WI38 (cell line): ENCODE results near the gene ZNF678.
"Not testable (repeated sequence)": the region's sequence is repeated elsewhere in the genome, so short reads cannot be mapped to it uniquely, and the experiment has no call there.

Experiments
- H3K4me3 ChIP-seq: 2 replicates; pipeline ENCODE4 v1.5.1; 2011; ENCODE audit warnings: low read depth, mild to moderate bottlenecking, control low read depth, low read length
- TF ChIP-seq, protein P1 (sequence below): IDR thresholded peaks from 2 replicates; pipeline ENCODE4 v1.5.1; 2012; ENCODE audit warnings: low read depth, mild to moderate bottlenecking, control low read depth, low read length

The ZNF678 gene

DNA sequence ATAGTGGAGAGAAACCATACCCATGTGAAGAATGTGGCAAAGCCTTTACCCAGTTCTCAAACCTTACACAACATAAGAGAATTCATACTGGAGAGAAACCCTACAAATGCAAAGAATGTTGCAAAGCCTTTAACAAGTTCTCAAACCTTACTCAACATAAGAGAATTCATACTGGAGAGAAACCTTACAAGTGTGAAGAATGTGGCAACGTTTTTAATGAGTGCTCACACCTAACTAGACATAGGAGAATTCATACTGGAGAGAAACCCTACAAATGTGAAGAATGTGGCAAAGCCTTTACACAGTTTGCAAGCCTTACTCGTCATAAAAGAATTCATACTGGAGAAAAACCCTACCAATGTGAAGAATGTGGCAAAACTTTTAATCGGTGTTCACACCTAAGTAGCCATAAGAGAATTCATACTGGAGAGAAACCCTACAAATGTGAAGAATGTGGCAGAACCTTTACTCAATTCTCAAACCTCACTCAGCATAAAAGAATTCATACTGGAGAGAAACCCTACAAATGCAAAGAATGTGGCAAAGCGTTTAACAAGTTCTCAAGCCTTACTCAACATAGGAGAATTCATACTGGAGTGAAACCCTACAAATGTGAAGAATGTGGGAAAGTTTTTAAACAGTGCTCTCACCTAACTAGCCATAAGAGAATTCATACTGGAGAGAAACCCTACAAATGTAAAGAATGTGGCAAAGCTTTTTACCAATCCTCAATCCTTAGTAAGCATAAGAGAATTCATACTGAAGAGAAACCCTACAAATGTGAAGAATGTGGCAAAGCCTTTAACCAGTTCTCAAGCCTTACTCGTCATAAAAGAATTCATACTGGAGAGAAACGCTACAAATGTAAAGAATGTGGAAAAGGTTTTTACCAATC is 91.7 kb downstream of the ZNF678 start:
- TF ChIP-seq, protein P1, sequence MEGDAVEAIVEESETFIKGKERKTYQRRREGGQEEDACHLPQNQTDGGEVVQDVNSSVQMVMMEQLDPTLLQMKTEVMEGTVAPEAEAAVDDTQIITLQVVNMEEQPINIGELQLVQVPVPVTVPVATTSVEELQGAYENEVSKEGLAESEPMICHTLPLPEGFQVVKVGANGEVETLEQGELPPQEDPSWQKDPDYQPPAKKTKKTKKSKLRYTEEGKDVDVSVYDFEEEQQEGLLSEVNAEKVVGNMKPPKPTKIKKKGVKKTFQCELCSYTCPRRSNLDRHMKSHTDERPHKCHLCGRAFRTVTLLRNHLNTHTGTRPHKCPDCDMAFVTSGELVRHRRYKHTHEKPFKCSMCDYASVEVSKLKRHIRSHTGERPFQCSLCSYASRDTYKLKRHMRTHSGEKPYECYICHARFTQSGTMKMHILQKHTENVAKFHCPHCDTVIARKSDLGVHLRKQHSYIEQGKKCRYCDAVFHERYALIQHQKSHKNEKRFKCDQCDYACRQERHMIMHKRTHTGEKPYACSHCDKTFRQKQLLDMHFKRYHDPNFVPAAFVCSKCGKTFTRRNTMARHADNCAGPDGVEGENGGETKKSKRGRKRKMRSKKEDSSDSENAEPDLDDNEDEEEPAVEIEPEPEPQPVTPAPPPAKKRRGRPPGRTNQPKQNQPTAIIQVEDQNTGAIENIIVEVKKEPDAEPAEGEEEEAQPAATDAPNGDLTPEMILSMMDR, result no peak
- no peak overlapping the region for H3K4me3 ChIP-seq

DNA sequence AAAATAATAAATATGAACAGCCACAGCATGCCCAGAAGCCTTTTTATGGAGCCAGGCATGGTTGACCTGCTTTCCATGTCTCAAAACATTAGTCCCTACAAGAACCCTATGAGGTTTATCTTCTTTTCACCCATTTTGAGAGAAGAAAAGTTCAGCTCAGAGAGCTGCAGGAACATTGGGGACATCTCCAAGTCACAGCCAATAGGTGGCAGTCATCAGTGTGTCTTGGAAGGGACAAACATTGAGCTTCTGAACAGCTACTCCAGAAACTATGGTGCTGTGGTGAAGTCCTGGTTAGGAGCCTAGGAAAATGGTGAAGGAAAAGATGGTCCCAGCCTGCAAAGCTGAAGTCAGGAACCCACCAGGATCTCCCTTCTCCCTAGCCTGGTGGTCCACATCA is 98.1 kb downstream of the ZNF678 start:
- H3K4me3 ChIP-seq, result no peak overlapping the region
- TF ChIP-seq, protein P1, result no peak

DNA sequence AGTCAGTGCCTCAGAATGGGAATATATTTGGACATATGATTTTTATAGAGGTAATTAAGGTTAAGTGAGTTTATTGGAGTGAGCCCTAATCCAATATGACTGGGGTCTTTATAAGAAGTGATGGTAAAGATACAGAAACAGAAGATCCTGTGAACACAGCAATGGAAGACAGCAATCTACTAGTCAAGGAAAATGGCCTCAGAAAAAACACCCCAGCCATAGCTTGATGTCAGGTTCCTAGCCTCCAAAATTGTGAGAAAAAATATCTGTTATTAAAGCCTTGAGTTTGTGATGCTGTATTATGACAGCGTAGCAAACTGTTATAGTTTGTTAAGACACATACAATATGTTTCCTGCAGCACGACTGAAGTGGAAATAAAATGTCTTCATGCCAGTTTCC is 99.6 kb downstream of the ZNF678 start:
- TF ChIP-seq, protein P1, result no peak
- H3K4me3 ChIP-seq, result no peak overlapping the region

DNA sequence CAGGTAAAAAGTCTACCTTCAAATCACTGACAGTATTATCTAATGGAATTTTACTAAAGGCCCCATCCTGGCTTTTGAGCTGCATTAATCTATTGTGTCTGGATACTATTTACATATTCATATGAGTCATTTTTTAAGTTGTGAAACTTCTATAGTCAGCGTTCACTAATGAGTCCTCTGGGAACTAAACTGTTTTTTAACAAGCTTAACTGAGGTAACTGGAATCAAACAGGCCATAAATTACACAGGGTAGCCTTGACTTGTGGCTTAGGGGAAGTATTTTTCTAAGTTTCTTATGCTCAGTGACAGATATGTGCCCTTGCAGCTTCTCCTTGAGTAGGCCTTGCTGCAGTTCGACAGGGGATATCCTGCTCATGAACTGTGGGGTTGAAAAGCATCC is 102.9 kb downstream of the ZNF678 start:
- TF ChIP-seq, protein P1, result no peak
- H3K4me3 ChIP-seq, result no peak overlapping the region

DNA sequence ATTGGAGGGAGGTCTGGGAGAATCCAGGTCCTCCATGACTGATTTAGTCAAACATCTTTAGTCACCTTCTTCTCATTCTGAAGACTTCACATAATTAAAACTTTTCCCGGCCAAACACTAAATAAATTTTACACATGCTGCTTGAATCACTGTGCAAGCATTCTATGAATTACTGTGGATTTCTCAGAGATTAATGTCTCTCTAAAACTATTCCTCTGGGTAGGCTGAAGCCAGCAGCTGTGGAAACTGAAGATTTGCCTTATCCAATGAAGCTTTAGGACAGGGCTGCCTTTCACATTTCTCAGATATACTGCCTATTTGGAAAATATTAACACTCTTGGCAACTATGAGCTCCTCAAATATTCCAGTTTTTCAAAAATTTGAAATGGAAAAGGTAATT is 110.1 kb downstream of the ZNF678 start:
- no peak overlapping the region for H3K4me3 ChIP-seq
- TF ChIP-seq, protein P1, result no peak

DNA sequence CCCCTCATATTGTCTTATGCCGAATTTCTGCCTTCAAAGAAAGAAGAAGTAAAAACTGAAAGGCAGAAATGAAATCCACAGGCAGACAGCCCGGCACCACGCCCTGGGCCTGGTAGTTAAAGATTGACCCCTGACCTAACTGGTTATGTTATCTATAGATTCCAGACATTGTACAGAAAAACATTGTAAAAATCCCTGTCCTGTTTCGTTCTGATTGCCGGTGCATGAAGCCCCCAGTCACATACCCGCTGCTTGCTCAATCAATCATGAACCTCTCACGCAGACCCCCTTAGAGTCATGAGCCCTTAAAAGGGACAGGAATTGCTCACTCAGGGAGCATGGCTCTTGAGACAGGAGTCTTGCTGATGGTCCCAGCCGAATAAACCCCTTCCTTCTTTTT is 122.5 kb downstream of the ZNF678 start:
- H3K4me3 ChIP-seq, result no peak overlapping the region
- TF ChIP-seq, protein P1, result no peak

DNA sequence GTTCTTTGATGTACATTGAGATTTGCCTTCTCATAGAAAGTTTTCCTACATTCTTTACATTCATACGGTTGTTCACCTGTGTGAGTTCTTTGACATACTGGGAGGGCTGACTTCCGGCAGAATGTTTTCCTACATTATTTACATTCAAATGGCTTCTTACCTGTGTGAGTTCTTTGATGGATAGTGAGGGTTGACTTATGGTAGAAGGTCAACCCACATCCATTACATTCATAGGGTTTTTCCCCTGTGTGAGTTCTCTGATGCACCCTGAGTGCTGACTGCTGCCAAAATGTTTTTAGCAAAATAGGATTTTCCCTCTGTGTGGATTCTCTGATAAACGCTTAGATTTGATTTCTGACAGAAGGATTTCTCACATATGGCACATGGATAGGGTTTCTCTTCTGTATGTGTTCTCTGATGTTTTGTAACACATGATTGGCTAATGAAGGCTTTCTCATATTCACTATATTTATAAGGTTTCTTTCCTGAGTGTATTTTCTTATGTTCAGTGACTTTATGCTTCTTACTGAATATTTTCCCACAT is 134.0 kb downstream of the ZNF678 start:
- no peak overlapping the region for H3K4me3 ChIP-seq
- TF ChIP-seq, protein P1, result no peak

DNA sequence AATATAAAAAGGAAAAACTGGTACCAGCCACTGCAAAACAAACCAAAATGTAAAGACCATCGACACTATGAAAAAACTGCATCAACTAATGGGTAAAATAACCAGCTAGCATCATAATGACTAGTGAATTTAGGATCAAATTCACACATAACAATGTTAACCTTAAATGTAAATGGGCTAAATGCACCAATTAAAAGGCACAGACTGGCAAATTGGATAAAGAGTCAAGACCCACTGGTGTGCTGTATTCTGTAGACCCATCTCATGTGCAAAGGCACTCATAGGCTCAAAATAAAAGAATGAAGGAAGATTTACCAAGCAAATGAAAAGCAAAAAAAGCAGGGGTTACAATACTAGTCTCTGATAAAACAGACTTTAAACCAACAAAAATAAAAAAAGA is 138.3 kb downstream of the ZNF678 start:
- H3K4me3 ChIP-seq, result not testable (repeated sequence)
